Smooth muscle cell (in vitro differentiated cells): Measurements from ENCODE around the gene SRRM1. TPM values are rescaled to one million over a fixed set of nuclear protein-coding genes. Genes with fewer than 3 reads are reported as not detected.

Experiments
- DNase-seq: peaks from one replicate; lab custom pipeline; 2025; ENCODE audit not compliant: unreplicated experiment; lab: John Stamatoyannopoulos, UW
- H2AFZ ChIP-seq: fragments of 200-600 bp; sonication (generic); 2 replicates; pipeline ENCODE4 v1.6.0; 2016; ENCODE audit warnings: antibody characterized with exemption, low read depth, mild to moderate bottlenecking
- H3F3A ChIP-seq: fragments of 200-600 bp; sonication (generic); 2 replicates; pipeline ENCODE4 v1.6.0; 2017; ENCODE audit warnings: antibody characterized with exemption, low read depth
- H3K27ac ChIP-seq: fragments of 200-600 bp; sonication (generic); 2 replicates; pipeline ENCODE4 v1.5.1; 2016; ENCODE audit warnings: low read depth, mild to moderate bottlenecking
- H3K27me3 ChIP-seq: fragments of 200-600 bp; sonication (generic); 2 replicates; pipeline ENCODE4 v1.6.1; 2016; ENCODE audit warnings: low read depth, mild to moderate bottlenecking
- H3K36me3 ChIP-seq: fragments of 200-600 bp; sonication (generic); 2 replicates; pipeline ENCODE4 v1.5.1; 2016; ENCODE audit warnings: low read depth
- H3K4me1 ChIP-seq: fragments of 200-600 bp; sonication (generic); 2 replicates; pipeline ENCODE4 v1.5.1; 2016; ENCODE audit warnings: low read depth
- H3K4me2 ChIP-seq: fragments of 200-600 bp; sonication (generic); 2 replicates; pipeline ENCODE4 v1.6.0; 2016; ENCODE audit warnings: mild to moderate bottlenecking
- H3K4me3 ChIP-seq: fragments of 200-600 bp; sonication (generic); 2 replicates; pipeline ENCODE4 v1.5.1; 2016; ENCODE audit warnings: mild to moderate bottlenecking
- H3K79me2 ChIP-seq: fragments of 200-600 bp; sonication (generic); 2 replicates; pipeline ENCODE4 v1.6.0; 2016; ENCODE audit warnings: low read depth, mild to moderate bottlenecking
- H3K9ac ChIP-seq: fragments of 200-600 bp; sonication (generic); 2 replicates; pipeline ENCODE4 v1.6.0; 2016; ENCODE audit warnings: low read depth
- H3K9me3 ChIP-seq: fragments of 200-600 bp; sonication (generic); replicated peaks from 2 replicates; pipeline ENCODE4 v1.5.1; 2016; ENCODE audit warnings: low read depth
- H4K20me1 ChIP-seq: fragments of 200-600 bp; sonication (generic); 2 replicates; pipeline ENCODE4 v1.6.0; 2016; ENCODE audit warnings: low read depth
- WGBS: methylation state at CpG from one replicate; pipeline ENCODE4 v1.1.7; 2016; ENCODE audit warnings: low lambda C conversion rate; 5-methylcytosine and 5-hydroxymethylcytosine counted together
- polyA plus RNA-seq: library from polyadenylated mRNA; unstranded; fragments of >200 nt; fragmentation: Nextera tagmentation; extraction: Ambion mirVana; gene quantifications from 2 replicates; pipeline ENCODE4 v1.2.1, GENCODE V29; 2016
- total RNA-seq: library from RNA; depleted of rRNA; stranded (reverse); fragments of >200 nt; gene quantifications from 2 replicates; pipeline ENCODE4 v1.2.3, GENCODE V29; 2014
- TF ChIP-seq, protein P1 (sequence below): fragments of 200-600 bp; sonication (generic); IDR thresholded peaks from 2 replicates; pipeline ENCODE4 v1.5.1; 2017; ENCODE audit warnings: borderline replicate concordance, mild to moderate bottlenecking, antibody characterized with exemption; ENCODE audit not compliant: insufficient read depth, poor library complexity, severe bottlenecking

The SRRM1 gene
- 53.8 and 70.1 TPM in 2 replicates for total RNA-seq
- 96.0 and 129 TPM in 2 replicates for polyA plus RNA-seq

GRCh38 chr1:24642481-24643362 is at the start of gene SRRM1:
Gene SRRM1 (plus strand): TSS chr1:24643302. CDS start chr1:24643327, 25 bp downstream.
- DNase-seq, result peak; percentile 90
- TF ChIP-seq, protein P1, sequence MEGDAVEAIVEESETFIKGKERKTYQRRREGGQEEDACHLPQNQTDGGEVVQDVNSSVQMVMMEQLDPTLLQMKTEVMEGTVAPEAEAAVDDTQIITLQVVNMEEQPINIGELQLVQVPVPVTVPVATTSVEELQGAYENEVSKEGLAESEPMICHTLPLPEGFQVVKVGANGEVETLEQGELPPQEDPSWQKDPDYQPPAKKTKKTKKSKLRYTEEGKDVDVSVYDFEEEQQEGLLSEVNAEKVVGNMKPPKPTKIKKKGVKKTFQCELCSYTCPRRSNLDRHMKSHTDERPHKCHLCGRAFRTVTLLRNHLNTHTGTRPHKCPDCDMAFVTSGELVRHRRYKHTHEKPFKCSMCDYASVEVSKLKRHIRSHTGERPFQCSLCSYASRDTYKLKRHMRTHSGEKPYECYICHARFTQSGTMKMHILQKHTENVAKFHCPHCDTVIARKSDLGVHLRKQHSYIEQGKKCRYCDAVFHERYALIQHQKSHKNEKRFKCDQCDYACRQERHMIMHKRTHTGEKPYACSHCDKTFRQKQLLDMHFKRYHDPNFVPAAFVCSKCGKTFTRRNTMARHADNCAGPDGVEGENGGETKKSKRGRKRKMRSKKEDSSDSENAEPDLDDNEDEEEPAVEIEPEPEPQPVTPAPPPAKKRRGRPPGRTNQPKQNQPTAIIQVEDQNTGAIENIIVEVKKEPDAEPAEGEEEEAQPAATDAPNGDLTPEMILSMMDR, result no peak
- peaks cover 7% of the 10 kb centered on the region for H3K36me3 ChIP-seq
- H2AFZ ChIP-seq, result peak within 1 kb of the TSS; percentile 57
- H3K9ac ChIP-seq, result peak within 1 kb of the TSS; percentile 100
- H3K4me3 ChIP-seq, result peak within 1 kb of the TSS; percentile 98
- H3K27me3 ChIP-seq, result no peaks in the 10 kb centered on the region
- under 1% methylated on average over 94 of the region's 95 CpGs for WGBS
- peak within 1 kb of the TSS; percentile 99 for H3K4me2 ChIP-seq
- no peaks in the 10 kb centered on the region for H3K9me3 ChIP-seq
- H3K79me2 ChIP-seq, result peaks cover 46% of the 10 kb centered on the region
- no peaks in the 10 kb centered on the region for H3F3A ChIP-seq
- H3K27ac ChIP-seq, result peak within 1 kb of the TSS; percentile 100
- H3K4me1 ChIP-seq, result peaks cover 10% of the 10 kb centered on the region
- peaks cover 42% of the 10 kb centered on the region for H4K20me1 ChIP-seq

GRCh38 chr1:24594328-24594598 is 48.8 kb upstream of the SRRM1 start:
- Histone ChIP-seq H3K79me2 (no peaks in the 10 kb centered on the region), H4K20me1 (no peaks in the 10 kb centered on the region), H3K9ac (no peak overlapping the region), H3K27me3 (no peaks in the 10 kb centered on the region), H3K36me3 (no peaks in the 10 kb centered on the region), H3F3A (no peaks in the 10 kb centered on the region), H2AFZ (no peak overlapping the region), H3K27ac (no peak overlapping the region), H3K4me1 (no peaks in the 10 kb centered on the region), H3K9me3 (no peaks in the 10 kb centered on the region), H3K4me2 (no peak overlapping the region), H3K4me3 (no peak overlapping the region)
- DNase-seq, result no peak
- WGBS, result 93% methylated on average over 3 of the region's 3 CpGs
- TF ChIP-seq, protein P1, result no peak

GRCh38 chr1:24596401-24596880 is 46.7 kb upstream of the SRRM1 start:
- no peaks in the 10 kb centered on the region for H4K20me1 ChIP-seq
- H3K79me2 ChIP-seq, result no peaks in the 10 kb centered on the region
- no peaks in the 10 kb centered on the region for H3K4me1 ChIP-seq
- H2AFZ ChIP-seq, result no peak overlapping the region
- no peaks in the 10 kb centered on the region for H3F3A ChIP-seq
- no peak for DNase-seq
- H3K4me3 ChIP-seq, result no peak overlapping the region
- H3K36me3 ChIP-seq, result no peaks in the 10 kb centered on the region
- TF ChIP-seq, protein P1, result no peak
- no peak overlapping the region for H3K9ac ChIP-seq
- no peaks in the 10 kb centered on the region for H3K9me3 ChIP-seq
- no peak overlapping the region for H3K27ac ChIP-seq
- H3K27me3 ChIP-seq, result no peaks in the 10 kb centered on the region
- WGBS, result 84% methylated on average over 9 of the region's 9 CpGs
- H3K4me2 ChIP-seq, result no peak overlapping the region

GRCh38 chr1:24599265-24599664 is 43.8 kb upstream of the SRRM1 start:
- 92% methylated on average over 3 of the region's 3 CpGs for WGBS
- H3K9ac ChIP-seq, result no peak overlapping the region
- H3F3A ChIP-seq, result no peaks in the 10 kb centered on the region
- TF ChIP-seq, protein P1, result no peak
- no peaks in the 10 kb centered on the region for H3K4me1 ChIP-seq
- H4K20me1 ChIP-seq, result no peaks in the 10 kb centered on the region
- H2AFZ ChIP-seq, result no peak overlapping the region
- no peak overlapping the region for H3K4me2 ChIP-seq
- H3K9me3 ChIP-seq, result no peaks in the 10 kb centered on the region
- no peaks in the 10 kb centered on the region for H3K79me2 ChIP-seq
- no peaks in the 10 kb centered on the region for H3K36me3 ChIP-seq
- H3K27ac ChIP-seq, result no peak overlapping the region
- H3K4me3 ChIP-seq, result no peak overlapping the region
- no peaks in the 10 kb centered on the region for H3K27me3 ChIP-seq
- DNase-seq, result no peak
